Activated naive CD8-positive, alpha-beta T cell treated with anti-CD3 and anti-CD28 coated beads, Interleukin-2, amount 10 ng/mL, durations not matched to agents 7 days and 5 days (primary cell): ENCODE data around the gene DGKI. TPM values are rescaled to one million over a fixed set of nuclear protein-coding genes. Genes with fewer than 3 reads are reported as not detected.

Source experiments
- ATAC-seq: fragments of 150-1000 bp; cut with Tn5 transposase; one replicate; pipeline ENCODE4 v1.10.0; 2021; ENCODE audit warnings: low read depth, moderate library complexity
- POLR2A ChIA-PET: fragments of 350-600 bp; sonication (Branson Sonifier 250); formaldehyde crosslinking; loops from one replicate; lab custom pipeline; 2021; ENCODE audit warnings: antibody characterized with exemption; lab: Charles Lee
- DNase-seq: peaks from one replicate; pipeline ENCODE4 v3.0.0; 2021
- H3K27ac Mint-ChIP-seq: one replicate; pipeline ENCODE4 v1.8.0; 2022; ENCODE audit warnings: mild to moderate bottlenecking, mixed read lengths
- H3K27me3 Mint-ChIP-seq: one replicate; pipeline ENCODE4 v1.8.0; 2022; ENCODE audit warnings: mild to moderate bottlenecking, moderate library complexity, mixed read lengths
- H3K36me3 Mint-ChIP-seq: one replicate; pipeline ENCODE4 v1.8.0; 2021; ENCODE audit warnings: mild to moderate bottlenecking, mixed read lengths
- H3K4me1 Mint-ChIP-seq: one replicate; pipeline ENCODE4 v1.8.0; 2021; ENCODE audit warnings: mixed read lengths
- H3K4me3 Mint-ChIP-seq: one replicate; pipeline ENCODE4 v1.8.0; 2022; ENCODE audit warnings: mild to moderate bottlenecking, moderate library complexity, mixed read lengths
- H3K9me3 Mint-ChIP-seq: one replicate; pipeline ENCODE4 v1.8.0; 2021; ENCODE audit warnings: mixed read lengths
- total RNA-seq, 2 experiments: library from RNA; stranded (reverse); gene quantifications; one replicate each; pipeline ENCODE4 v1.2.3, GENCODE V29; 2021

Gene DGKI
- total RNA-seq, 2 experiments from 2014 or later = not detected

DNA sequence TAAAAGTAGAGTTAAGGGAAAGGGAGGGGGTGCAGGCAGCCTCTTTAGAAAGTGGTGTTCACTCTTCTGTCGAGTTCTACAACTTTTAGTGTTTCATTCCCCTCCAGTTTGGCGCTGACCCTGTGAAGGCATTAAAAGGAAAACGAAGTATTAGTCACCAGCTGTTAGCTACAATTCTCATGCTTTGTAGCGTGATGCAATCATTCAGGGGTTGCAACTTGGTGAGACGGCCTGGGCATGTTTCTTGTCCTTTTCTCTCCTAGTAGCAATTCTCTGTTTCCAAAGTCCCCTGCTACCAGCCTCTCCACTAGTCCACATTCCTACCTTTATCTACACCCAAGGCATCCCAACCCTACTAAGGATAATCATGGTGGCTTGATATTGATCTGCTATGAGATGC is 33.7 kb upstream of the DGKI start:
- no peak overlapping the region for H3K4me3 Mint-ChIP-seq
- POLR2A ChIA-PET = no interaction called here
- ATAC-seq = no peak

DNA sequence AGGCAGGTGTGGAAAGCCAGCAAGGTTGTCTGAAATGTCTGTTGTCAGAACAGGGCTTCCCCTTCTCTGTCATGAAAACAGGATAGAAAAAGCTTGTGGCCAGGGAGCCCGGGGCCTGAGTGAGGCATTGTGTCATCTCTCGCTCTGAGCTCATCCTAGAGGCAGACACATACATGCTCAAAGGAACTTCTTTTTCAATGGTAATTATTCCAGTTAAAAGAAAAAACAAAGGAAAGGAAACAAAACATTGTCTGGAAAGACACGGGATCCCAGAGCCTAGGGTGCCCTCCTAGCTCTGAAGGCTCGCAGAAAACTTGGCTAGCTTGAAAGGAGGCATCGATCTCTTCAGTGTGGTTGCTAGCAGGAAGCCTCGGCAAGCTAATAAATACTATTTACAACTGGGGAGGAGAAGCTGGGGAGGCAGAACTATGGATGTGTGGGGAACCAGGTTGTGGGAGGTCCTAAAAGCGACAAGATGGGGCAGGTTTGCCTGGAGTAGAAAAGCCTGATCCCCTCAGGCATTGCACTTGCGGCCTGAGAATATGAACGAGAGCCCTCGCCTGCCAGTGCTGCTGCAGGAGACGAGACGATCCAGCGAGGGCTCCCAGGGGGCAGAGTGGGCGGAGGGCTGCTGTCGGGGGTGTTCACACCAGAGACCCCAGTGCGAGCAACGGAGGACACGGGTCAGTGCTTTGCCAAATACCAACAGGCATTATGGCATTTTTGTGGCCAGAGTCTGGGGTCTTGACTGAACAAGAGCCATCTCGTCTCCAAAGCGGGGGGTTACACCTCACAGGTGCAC is 32.8 kb upstream of the DGKI start:
- no peak for ATAC-seq
- Mint-ChIP-seq H3K27me3 (no peaks in the 10 kb centered on the region), H3K4me3 (no peak overlapping the region), H3K27ac (no peak overlapping the region), H3K4me1 (peaks cover 6% of the 10 kb centered on the region), H3K36me3 (peaks cover 29% of the 10 kb centered on the region), H3K9me3 (no peaks in the 10 kb centered on the region)
- DNase-seq = no peak
- POLR2A ChIA-PET = no interaction called here

More for the DNA sequence above, 33.7 kb upstream of the DGKI start:
- Mint-ChIP-seq H3K27me3 (no peaks in the 10 kb centered on the region), H3K36me3 (peaks cover 31% of the 10 kb centered on the region), H3K9me3 (no peaks in the 10 kb centered on the region), H3K27ac (no peak overlapping the region), H3K4me1 (peaks cover 6% of the 10 kb centered on the region)
- no peak for DNase-seq

DNA sequence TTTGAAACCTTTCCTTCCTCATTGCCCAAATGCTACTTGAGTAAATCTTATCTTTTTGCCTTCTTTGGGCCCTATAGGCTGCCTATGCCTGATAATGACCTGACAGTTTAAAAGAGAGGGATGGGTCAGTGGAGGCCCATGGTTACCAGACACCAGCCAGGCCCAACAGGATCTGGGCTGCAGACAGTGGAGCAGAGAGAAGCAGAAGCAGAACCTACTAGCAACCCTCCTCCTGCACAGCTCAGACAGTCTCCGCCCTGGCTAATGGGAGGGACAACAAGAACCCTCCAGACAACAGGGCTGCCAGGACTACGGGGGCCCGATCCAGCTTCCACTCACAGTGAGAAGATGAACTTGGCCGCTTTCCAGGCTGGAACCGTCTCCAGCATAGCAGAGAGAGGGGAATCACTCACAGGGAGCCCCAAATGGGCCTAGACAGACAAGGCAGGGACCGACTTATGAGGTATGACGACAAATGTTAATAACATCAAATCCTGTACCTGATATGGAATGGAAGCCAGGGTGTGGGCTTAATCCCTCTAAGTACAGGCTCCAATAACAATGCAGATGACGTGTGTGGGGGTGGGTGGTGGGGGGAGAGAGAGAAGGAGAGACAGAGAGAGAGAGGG is 31.7 kb upstream of the DGKI start:
- peaks cover 29% of the 10 kb centered on the region for H3K36me3 Mint-ChIP-seq
- H3K27ac Mint-ChIP-seq = no peak overlapping the region

DNA sequence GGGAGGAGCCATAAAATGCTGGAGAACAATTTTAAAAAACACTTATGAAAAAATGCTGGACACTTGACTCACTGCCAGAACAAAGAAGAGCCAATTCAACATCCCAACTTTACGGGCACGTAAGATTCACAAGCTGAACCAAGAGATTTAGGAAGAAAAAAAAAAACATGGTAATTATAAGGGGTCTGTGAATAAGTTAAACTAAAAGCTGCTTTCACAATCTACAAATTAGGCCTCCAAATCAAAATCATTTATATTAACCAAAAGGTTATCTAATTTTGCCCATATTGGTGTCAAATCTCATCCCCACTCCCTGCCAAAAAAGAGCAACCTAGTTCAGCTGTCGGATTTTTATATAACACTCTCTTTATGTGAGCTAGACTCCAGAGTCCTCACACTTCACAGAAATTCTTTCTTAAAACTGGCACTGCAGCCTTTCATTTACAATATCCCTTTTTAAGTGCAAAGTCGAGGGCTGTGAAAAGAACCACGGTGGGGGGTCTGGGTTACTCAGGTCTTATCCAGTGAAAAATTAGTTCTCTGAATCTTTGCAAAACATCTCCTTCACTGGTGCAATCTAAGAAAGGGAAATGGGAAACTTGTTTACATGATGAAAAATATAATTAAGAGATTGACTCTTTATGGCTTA is 30.4 kb upstream of the DGKI start:
- no peak for ATAC-seq
- Mint-ChIP-seq H3K27me3 (no peaks in the 10 kb centered on the region), H3K36me3 (peaks cover 27% of the 10 kb centered on the region), H3K4me1 (peaks cover 4% of the 10 kb centered on the region), H3K4me3 (no peak overlapping the region), H3K9me3 (no peaks in the 10 kb centered on the region), H3K27ac (no peak overlapping the region)
- POLR2A ChIA-PET = no interaction called here
- no peak for DNase-seq

More for the DNA sequence above, 31.7 kb upstream of the DGKI start:
- Mint-ChIP-seq H3K27me3 (no peaks in the 10 kb centered on the region), H3K4me1 (peaks cover 6% of the 10 kb centered on the region), H3K9me3 (no peaks in the 10 kb centered on the region), H3K4me3 (no peak overlapping the region)
- ATAC-seq (no peak), DNase-seq (no peak)
- POLR2A ChIA-PET = no interaction called here

DNA sequence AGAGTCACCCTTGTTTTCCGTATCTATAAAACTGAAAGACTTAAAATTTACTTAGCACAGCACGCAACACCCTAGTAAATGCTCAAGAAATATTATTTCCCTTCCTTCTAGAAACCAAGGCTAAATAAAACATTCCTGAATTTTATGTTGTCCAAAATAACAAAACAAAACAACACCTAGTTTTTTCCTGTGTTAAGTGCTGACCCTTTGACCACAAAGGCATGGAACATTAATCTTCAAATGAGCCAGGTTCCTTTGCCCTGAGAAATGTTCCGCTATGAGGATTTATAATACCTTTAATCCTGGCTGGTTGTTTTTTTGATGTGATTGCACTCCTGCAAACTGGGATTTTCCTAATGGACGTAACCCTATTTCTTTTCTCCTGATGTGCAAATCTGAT is 29.0 kb upstream of the DGKI start:
- no peak for DNase-seq
- Mint-ChIP-seq H3K36me3 (peaks cover 21% of the 10 kb centered on the region), H3K4me1 (peaks cover 4% of the 10 kb centered on the region), H3K9me3 (no peaks in the 10 kb centered on the region), H3K4me3 (no peak overlapping the region), H3K27me3 (no peaks in the 10 kb centered on the region), H3K27ac (no peak overlapping the region)
- POLR2A ChIA-PET = no interaction called here
- no peak for ATAC-seq

DNA sequence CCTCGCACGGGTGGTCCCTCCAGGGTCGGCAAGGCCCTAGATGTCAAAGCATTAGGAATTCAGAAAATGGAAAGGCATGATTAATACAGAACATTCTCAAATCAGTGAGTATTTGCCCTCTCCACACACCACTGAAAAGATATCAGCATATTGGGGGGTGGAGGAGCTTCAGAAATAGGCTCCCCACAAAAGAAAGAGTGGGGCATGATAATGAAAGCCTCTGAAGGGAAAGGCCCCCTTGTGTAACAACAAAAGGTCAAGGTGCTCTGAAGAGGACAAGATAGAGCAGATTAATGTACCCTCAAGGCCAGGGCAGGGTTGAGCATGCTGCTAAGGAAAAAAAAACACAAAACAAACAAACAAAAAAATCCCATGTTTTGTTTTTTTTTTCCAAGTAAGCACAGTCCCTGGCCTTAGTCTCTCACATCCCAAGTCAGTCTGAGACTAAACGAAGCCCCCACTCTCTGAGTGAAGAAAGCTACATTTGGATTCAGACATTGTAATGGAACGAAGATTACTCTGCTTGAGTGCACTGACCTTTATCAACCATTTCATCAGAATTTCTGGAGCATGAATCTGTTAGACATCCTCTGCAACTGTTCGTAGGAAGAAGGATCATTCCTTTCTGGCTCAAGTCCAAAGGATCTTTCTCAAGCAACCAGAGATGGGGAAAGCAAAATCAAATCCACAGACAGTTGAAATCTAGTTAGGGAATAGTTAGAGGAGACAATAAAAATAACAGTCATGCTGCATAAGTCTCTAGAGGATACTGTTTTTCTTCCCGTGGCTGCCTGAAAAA is 27.4 kb upstream of the DGKI start:
- H3K27me3 Mint-ChIP-seq = no peaks in the 10 kb centered on the region
- H3K9me3 Mint-ChIP-seq = no peaks in the 10 kb centered on the region
- ATAC-seq (no peak), DNase-seq (no peak)
- H3K4me1 Mint-ChIP-seq = peaks cover 4% of the 10 kb centered on the region
- H3K36me3 Mint-ChIP-seq = peaks cover 14% of the 10 kb centered on the region
- H3K4me3 Mint-ChIP-seq = no peak overlapping the region
- POLR2A ChIA-PET = no interaction called here
- H3K27ac Mint-ChIP-seq = no peak overlapping the region

DNA sequence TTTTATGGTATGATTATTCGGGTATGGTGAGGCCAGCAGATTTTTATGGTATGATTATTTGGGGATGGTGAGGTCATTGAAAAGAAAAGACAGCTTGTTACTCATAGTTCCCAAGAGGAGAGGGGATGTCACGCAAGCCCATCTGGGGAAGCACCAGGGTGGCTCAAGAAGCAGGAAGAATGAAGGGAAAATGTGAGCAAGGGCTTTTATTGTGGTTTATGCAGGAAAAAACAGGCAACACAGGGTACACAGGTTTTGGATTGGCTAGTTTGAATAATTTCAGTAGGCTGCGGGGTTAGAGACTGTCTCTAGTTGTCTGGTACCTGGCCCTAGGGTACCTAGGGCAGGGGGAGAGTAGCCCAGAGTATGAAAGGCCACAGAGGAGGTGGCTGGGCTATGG is 26.8 kb upstream of the DGKI start:
- no peak for DNase-seq
- H3K36me3 Mint-ChIP-seq = peaks cover 11% of the 10 kb centered on the region
- no peaks in the 10 kb centered on the region for H3K27me3 Mint-ChIP-seq
- peaks cover 3% of the 10 kb centered on the region for H3K4me1 Mint-ChIP-seq
- no peak overlapping the region for H3K27ac Mint-ChIP-seq
- no peaks in the 10 kb centered on the region for H3K9me3 Mint-ChIP-seq
- no peak overlapping the region for H3K4me3 Mint-ChIP-seq
- POLR2A ChIA-PET = no interaction called here
- ATAC-seq = no peak

DNA sequence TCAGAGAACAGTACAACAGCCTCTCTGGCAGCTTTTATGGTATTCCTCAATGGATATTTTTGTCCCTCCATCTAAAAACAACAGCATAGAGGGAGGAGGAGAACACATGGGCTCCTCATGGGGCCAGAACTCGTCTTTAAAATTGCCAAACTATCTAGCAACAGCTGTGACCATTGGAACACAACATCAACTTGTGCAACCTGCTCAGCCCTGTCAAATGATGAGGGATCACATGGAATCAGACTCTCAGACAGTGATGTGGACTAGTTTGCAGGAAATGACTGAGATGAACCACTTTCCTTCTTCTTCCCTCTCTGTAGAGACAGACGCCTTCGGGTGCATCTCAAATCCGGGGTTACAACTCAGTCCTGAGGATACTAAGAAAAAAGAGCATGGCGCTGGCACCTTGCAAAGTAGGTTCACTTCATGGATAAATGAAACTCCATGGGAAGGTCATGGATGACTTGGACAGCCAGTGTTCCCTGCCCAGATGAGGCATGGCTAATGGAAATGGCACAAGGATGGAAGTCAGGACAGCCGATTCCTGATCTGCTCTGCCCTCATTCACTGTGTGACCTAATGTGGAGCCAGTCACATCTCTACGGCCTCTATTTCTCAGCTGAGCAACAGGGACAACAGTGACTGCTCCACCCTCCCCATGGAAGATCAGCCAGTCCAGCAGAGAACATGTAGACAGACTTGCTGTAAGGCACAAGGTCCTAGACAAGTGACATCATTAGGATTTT is 24.6 kb upstream of the DGKI start:
- Mint-ChIP-seq H3K27ac (no peak overlapping the region), H3K4me3 (no peak overlapping the region), H3K27me3 (no peaks in the 10 kb centered on the region), H3K36me3 (peaks cover 9% of the 10 kb centered on the region), H3K9me3 (peaks cover 1% of the 10 kb centered on the region), H3K4me1 (peaks cover 3% of the 10 kb centered on the region)
- DNase-seq (no peak), ATAC-seq (no peak)
- POLR2A ChIA-PET = no interaction called here

DNA sequence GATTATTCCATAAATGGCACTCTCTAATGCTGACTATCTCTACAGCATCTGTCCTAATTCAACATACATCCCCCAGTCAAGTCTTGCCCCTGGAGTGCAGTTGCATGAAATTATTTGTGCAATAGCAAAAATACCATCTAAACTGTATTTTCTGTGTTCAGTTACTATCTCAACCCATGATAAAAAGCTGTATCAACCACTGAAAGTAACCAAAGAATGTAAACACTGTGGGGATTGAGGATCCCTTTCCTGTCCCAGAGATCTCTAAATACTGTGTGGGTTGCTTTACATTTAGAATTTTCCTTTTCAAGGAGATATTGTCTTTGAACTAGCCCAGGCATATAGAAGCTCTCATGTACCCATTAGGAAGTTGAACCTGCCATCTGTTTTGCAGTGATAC is 23.9 kb upstream of the DGKI start:
- Mint-ChIP-seq H3K27ac (no peak overlapping the region), H3K4me3 (no peak overlapping the region), H3K36me3 (peaks cover 11% of the 10 kb centered on the region), H3K4me1 (peaks cover 3% of the 10 kb centered on the region), H3K9me3 (peaks cover 4% of the 10 kb centered on the region), H3K27me3 (no peaks in the 10 kb centered on the region)
- POLR2A ChIA-PET = no interaction called here
- DNase-seq (no peak), ATAC-seq (no peak)

DNA sequence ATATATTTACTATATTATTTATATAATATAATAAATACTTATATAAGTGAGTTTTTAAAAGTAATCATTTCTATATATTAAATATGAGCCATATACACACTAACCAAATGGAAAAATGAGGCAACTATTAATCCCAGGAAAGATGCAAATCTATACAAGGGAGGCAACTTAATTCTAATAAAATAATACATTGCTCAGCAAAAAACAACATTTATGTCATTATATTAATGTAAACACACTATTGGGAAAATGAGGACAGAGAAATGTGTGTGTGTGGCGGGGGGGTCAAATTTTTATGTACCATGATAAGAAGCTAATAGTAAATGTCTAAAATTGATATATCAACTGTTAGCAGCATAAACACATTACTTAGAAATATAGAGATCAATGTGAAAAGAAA is 23.3 kb upstream of the DGKI start:
- POLR2A ChIA-PET = no interaction called here
- ATAC-seq (no peak), DNase-seq (no peak)
- Mint-ChIP-seq H3K4me3 (no peak overlapping the region), H3K36me3 (peaks cover 13% of the 10 kb centered on the region), H3K4me1 (peaks cover 3% of the 10 kb centered on the region), H3K27ac (no peak overlapping the region), H3K27me3 (no peaks in the 10 kb centered on the region), H3K9me3 (peaks cover 7% of the 10 kb centered on the region)

DNA sequence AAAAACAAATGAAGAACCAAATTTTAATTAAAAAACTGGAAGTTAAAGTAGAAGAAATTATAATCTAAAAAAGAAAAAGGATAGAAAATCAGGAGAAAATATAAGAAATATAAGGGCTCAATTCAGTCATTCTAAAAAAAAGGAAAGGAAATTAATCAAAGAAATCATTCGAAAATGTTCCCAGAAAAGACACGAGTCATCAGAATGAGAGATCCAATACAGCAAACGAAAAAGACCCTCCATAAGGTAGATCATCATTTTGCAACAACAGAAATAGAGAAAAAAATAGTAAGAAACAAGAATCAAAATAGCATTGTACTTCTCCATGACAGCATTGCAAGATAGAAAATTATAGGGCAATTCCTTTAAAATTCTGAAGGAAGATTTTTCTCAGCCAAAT is 22.5 kb upstream of the DGKI start:
- Mint-ChIP-seq H3K36me3 (peaks cover 16% of the 10 kb centered on the region), H3K27me3 (no peaks in the 10 kb centered on the region), H3K9me3 (peaks cover 7% of the 10 kb centered on the region), H3K4me1 (peaks cover 3% of the 10 kb centered on the region), H3K4me3 (no peak overlapping the region), H3K27ac (no peak overlapping the region)
- ATAC-seq (no peak), DNase-seq (no peak)
- POLR2A ChIA-PET = no interaction called here

DNA sequence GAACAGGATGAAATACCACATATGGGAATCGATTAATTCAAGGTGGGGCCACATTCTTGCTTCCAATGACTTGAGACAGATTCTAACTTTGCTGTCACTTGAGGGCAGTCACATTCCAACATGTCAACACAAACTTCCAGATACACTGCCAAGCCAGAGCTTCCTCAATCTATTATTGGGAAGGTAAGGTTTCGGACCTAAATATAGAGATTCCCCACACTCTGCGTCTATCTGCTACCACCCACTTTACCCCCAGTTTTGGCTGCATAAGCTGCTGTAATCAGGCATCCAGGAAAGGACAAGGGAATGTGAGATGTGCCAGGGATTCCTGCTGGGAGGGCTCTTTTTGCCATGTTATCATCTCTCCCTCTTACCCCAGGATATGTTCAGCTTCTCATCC is 20.5 kb upstream of the DGKI start:
- no peak for ATAC-seq
- Mint-ChIP-seq H3K4me3 (no peak overlapping the region), H3K27me3 (no peaks in the 10 kb centered on the region), H3K4me1 (peaks cover 3% of the 10 kb centered on the region), H3K9me3 (peaks cover 7% of the 10 kb centered on the region), H3K36me3 (peaks cover 16% of the 10 kb centered on the region), H3K27ac (no peak overlapping the region)
- POLR2A ChIA-PET = no interaction called here
- no peak for DNase-seq

DNA sequence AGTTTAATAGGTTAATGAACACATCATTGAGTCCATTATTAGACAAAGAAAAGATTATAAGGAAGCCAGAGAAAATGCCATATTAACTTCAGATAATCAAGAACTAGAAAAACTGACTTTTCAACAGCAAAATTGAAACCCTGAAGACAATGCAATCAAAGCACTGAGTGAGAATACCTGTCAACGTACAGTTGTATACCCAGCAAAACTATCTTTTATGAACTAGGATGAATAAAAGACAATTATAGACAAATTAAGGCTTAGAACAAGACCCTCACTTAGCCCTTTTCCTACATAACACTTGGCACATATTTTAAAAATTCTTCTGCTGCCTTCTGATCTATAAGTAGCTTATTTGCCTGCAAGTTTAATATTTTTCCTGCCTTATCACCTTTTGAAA is 19.0 kb upstream of the DGKI start:
- Mint-ChIP-seq H3K9me3 (peaks cover 7% of the 10 kb centered on the region), H3K27ac (no peak overlapping the region), H3K4me3 (no peak overlapping the region), H3K36me3 (peaks cover 16% of the 10 kb centered on the region), H3K27me3 (no peaks in the 10 kb centered on the region), H3K4me1 (peaks cover 3% of the 10 kb centered on the region)
- DNase-seq (no peak), ATAC-seq (no peak)
- POLR2A ChIA-PET = no interaction called here
